Lower leg skin (tissue), 4 donors: ENCODE measurements around the gene TULP1. TPM values are rescaled to one million over a fixed set of nuclear protein-coding genes. Genes with fewer than 3 reads are reported as not detected.
A peak's percentile ranks its signal among the peaks of the same experiment; 100 is the strongest.

Experiments
- DNase-seq, 2 donors: peaks; one replicate each; pipeline ENCODE4 v3.0.0-alpha.2; 2019; ENCODE audit warnings: low spot score in 2 of 2
- H3K4me3 ChIP-seq: fragments of 200-600 bp; sonication (generic); 2 replicates; pipeline ENCODE4 v1.5.1; 2017; ENCODE audit warnings: mild to moderate bottlenecking, low read depth; ENCODE audit not compliant: poor library complexity, severe bottlenecking
- POLR2A ChIP-seq, 2 donors: fragments of 450-650 bp; IDR thresholded peaks; one replicate each; pipeline ENCODE4 v1.6.1; 2016 to 2017; ENCODE audit warnings: antibody characterized with exemption in 2 of 2, mild to moderate bottlenecking in 1 of 2, moderate library complexity in 1 of 2
- WGBS, 2 donors: methylation state at CpG; one replicate each; pipeline ENCODE4 v1.1.5; 2018; 5-methylcytosine and 5-hydroxymethylcytosine counted together
- intact Hi-C: fragments of 100-400 bp; cut with DNase I; formaldehyde crosslinking; loops from one replicate; pipeline ENCODE4 v1.15.0; 2023; ENCODE audit warnings: low total_unique reads
- total RNA-seq, 4 donors: library from RNA; depleted of rRNA; stranded (reverse); fragments of >200 nt; gene quantifications; one replicate each; pipeline ENCODE4 v1.1.0, GENCODE V29; 2016
- TF ChIP-seq, protein P1 (sequence below), 3 donors: fragments of 450-650 bp; IDR thresholded peaks; one replicate each; pipeline ENCODE4 v1.5.1; 2016; ENCODE audit warnings: antibody characterized with exemption in 3 of 3, mild to moderate bottlenecking in 3 of 3, moderate library complexity in 2 of 3

Gene TULP1
- total RNA-seq, 4 donors from 2014 or later = 0.61 to 0.65 TPM; not detected in 2

DNA sequence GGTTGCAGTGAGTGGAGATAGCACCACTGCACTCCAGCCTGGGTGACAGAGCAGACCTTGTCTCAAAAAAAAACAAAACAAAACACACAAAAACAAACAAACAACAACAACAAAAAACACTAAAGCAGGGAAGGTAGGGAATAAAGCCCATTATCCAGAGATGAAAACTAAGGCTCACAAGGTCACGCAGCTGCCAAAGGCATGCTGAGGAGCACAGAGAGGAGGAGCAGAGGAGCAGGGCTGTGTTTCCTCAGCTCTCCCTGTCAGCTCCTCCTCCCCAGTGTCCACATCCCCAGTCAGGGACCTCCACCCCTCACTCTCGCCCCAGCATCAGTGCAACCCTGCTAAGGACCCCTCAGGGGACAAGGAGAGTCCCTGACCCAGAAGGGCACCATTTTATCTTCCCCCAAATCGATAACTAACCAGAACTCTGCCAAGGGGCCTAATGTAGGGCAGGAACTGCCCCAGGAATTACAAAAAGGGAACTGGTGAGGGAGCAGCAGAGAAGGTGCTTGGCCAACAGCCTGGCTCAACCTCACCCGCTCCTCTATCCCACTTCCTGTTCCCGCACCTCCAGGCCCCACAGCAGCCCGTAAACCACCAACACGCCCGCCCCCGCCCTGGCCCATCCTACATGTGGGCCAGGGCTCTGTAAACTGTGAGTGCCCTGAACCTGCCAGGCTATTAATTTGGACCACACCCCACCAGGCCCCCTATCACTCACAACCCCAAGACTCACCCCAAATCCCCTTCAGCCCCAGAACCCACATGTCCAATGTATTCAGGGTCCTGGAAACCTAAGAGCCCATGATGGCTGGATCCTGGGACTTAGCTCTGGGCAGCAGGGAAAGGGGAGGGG, 24.8 kb downstream of the TULP1 start:
- 35 to 42% methylated on average over 9 of the region's 9 CpGs for WGBS, 2 donors
- intact Hi-C loops = no loop called here
- no peak for TF ChIP-seq POLR2A (IDR thresholded peaks at IDR 0.05)
- TF ChIP-seq, protein P1, sequence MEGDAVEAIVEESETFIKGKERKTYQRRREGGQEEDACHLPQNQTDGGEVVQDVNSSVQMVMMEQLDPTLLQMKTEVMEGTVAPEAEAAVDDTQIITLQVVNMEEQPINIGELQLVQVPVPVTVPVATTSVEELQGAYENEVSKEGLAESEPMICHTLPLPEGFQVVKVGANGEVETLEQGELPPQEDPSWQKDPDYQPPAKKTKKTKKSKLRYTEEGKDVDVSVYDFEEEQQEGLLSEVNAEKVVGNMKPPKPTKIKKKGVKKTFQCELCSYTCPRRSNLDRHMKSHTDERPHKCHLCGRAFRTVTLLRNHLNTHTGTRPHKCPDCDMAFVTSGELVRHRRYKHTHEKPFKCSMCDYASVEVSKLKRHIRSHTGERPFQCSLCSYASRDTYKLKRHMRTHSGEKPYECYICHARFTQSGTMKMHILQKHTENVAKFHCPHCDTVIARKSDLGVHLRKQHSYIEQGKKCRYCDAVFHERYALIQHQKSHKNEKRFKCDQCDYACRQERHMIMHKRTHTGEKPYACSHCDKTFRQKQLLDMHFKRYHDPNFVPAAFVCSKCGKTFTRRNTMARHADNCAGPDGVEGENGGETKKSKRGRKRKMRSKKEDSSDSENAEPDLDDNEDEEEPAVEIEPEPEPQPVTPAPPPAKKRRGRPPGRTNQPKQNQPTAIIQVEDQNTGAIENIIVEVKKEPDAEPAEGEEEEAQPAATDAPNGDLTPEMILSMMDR (IDR thresholded peaks at IDR 0.05) = no peak
- no peak overlapping the region for H3K4me3 ChIP-seq
- DNase-seq = no peak

DNA sequence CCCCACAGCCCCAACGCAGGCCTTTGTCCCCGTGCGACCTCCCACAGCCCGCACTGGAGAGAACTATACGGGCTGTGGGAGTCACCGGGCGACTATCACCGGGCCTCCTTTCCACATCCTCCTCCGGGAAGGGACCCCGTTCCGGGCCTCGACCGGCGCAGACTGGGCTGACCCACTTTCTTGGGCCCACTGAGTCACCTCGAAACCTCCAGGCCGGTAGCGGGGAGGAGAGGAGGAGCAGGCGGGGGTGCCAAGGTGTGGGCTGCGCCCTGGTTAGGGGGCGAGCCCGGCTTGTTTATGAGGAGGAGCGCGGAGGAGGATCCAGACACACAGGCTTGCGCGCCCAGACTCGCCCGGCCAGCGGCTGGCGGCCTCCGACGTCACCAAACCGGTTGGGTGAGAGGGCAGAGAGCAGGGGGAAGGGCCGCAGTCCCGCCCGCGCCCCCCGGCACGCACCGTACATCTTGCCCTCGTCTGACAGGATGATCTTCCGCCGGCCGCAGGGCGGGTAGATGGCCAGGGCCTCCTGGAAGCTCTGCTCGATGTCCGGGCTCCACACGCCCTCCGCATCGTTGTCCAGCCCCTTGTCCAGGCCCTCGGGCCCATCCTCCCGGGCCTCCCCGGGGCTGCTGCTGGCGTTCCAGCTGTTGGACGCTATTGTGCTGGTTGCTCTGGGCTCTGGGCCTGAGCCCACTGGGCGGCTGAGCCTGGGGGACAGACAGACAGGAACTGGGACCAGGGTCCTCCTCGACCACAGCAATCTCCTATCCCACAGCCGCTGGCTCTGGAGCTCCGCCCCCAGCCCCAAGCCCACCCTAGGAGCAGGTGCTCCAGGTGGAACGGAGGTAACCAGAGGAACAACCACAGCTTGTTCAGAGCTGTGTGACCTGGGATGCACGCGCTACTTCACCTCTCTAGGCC, 26.4 kb downstream of the TULP1 start:
- peak; percentile 79 to 93 for DNase-seq
- WGBS, 2 donors = 41 to 59% methylated on average over 34 to 61 of the region's 61 CpGs
- no peak overlapping the region for H3K4me3 ChIP-seq
- TF ChIP-seq, protein P1 (IDR thresholded peaks at IDR 0.05) = no peak
- no peak for TF ChIP-seq POLR2A (IDR thresholded peaks at IDR 0.05)
- intact Hi-C loops = no loop called here

DNA sequence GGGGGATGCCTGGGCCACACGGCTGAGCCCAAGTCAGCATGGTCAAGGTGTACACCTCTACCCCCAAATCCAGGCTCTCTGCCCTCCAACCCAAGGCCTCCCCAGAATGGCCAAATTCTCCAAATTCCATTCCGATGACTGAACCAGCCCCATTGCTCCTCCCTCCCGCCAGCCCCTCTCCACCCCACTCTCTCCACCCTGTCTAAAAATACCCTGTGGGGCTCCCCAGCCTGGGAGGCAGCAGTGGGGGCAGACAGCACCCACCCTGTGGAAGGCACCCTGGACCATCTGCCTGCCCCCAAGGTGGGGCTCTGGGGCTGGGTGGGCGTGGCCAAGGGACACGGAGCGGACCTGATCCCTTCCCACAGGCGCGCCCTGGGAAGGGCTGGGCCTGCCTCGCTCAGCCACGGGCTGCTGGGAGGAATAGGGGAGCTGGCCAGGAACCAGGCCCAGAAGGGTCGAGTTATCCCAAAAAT, 27.3 kb downstream of the TULP1 start:
- intact Hi-C loops = no loop called here
- no peak overlapping the region for H3K4me3 ChIP-seq
- no peak for DNase-seq
- 35 to 48% methylated on average over 11 of the region's 11 CpGs for WGBS, 2 donors
- TF ChIP-seq, protein P1 (IDR thresholded peaks at IDR 0.05) = no peak
- TF ChIP-seq POLR2A (IDR thresholded peaks at IDR 0.05) = no peak

DNA sequence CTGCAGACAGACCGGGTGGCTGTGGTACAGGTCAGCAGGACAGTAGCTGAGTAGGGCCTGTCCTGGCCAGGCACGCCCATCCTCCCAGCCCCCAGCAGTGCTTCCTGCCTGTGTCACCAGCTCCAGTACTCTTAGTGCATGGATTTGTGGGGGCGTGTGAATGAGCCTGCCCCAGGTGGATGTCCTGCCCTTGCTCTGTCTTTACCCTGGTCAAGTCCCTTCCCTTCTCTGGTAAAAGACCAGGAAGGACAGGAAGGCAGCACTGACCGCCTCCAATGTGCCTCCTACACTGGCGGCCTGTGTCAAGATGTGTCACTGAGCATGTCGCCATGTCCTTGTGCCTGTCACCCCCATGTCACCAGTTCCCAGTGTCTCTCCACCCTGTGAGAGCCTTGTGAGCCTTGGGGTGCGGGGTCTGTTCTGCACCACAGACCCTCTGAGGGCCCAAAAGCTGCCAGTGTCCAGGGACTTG, 27.7 kb downstream of the TULP1 start:
- intact Hi-C loops = no loop called here
- no peak for DNase-seq
- TF ChIP-seq, protein P1 (IDR thresholded peaks at IDR 0.05) = no peak
- TF ChIP-seq POLR2A (IDR thresholded peaks at IDR 0.05) = no peak
- H3K4me3 ChIP-seq = no peak overlapping the region
- 88 to 90% methylated on average over 7 of the region's 7 CpGs for WGBS, 2 donors

DNA sequence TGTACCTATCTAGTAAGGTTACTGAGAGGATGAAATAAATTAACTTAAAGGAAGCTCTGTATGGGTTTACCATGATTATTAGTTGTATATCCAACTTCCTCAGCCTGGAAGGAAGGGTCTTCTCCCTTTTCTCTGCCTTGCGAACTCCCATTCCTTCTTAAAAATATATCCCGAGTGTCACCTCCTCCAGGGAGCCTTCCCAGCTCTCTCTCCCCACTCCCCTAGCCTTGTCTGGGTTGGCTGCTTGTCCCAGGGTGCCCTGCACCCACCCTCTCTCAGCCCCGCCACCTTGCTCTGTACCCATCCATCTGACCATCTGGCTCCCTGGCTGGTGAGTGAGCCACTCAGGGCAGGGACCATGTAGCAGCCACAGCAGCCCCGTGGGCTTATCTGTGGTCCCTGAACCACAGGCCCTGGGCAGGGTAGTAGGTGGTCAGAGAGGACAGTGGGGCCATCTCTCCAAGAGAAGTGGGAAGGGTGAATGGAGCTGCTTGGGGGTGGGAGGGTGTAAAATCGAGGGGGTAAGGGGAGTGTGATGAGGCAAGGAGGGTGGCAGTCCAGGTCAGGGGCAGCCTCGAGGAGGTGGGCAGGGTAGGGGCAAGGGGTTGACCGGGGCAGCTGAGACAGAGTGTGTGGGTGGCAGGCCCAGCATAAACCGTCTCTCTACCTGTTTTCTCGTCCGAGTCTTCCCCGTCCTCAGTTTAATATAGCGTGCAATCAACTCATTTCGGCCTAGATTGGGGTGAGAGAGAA, 28.6 kb downstream of the TULP1 start:
- DNase-seq = no peak
- TF ChIP-seq, protein P1 (IDR thresholded peaks at IDR 0.05) = no peak
- TF ChIP-seq POLR2A (IDR thresholded peaks at IDR 0.05) = no peak
- H3K4me3 ChIP-seq = no peak overlapping the region
- 82 to 87% methylated on average over 13 of the region's 13 CpGs for WGBS, 2 donors
- intact Hi-C loops = no loop called here
